K562 (cell line): Measurements from ENCODE around the gene PLA2R1.

ENCODE experiments used
- CHD2 ChIP-seq: IDR thresholded peaks from 2 replicates; pipeline ENCODE4 v1.6.1; 2011; ENCODE audit warnings: low read depth, low read length
- CHD4 ChIP-seq: fragments of 200-600 bp; sonication (generic); IDR thresholded peaks from 3 replicates; pipeline ENCODE4 v1.6.1; 2012; ENCODE audit warnings: low read depth, mild to moderate bottlenecking, mixed read lengths, low read length, inconsistent platforms; ENCODE audit not compliant: insufficient read depth, insufficient replicate concordance, poor library complexity, severe bottlenecking
- EGR1 ChIP-seq: fragments of 450-650 bp; conservative IDR thresholded peaks from 2 replicates; pipeline ENCODE4 v1.6.1; 2017; ENCODE audit warnings: mild to moderate bottlenecking
- POLR2A ChIP-seq: fragments of 450-650 bp; conservative IDR thresholded peaks from 2 replicates; pipeline ENCODE4 v1.6.1; 2016
- POLR2AphosphoS2 ChIP-seq: IDR thresholded peaks from 2 replicates; pipeline ENCODE4 v1.6.1; 2012; ENCODE audit warnings: low read length, improper control_type of control experiment
- ZNF707 ChIP-seq: fragments of 250-450 bp; sonication (Bioruptor Pico); conservative IDR thresholded peaks from 2 replicates; pipeline ENCODE4 v1.8.0; 2022; ENCODE audit warnings: inconsistent platforms, mild to moderate bottlenecking, moderate library complexity
- TF ChIP-seq, protein P1 (sequence below), 3 experiments: IDR thresholded peaks in 2 of 3; conservative IDR thresholded peaks in 1 of 3; 2 replicates each; pipeline ENCODE4 v1.5.1; 2011 to 2012; ENCODE audit warnings: low read length in 3 of 3, mild to moderate bottlenecking in 3 of 3, control low read depth in 2 of 3, improper control_type of control experiment in 1 of 3, inconsistent platforms in 1 of 3, low read depth in 1 of 3, mixed read lengths in 1 of 3, moderate library complexity in 1 of 3; ENCODE audit not compliant: insufficient read depth in 2 of 3
- TF ChIP-seq, protein P2 (sequence below): fragments of 450-650 bp; IDR thresholded peaks from 2 replicates; pipeline ENCODE4 v1.6.1; 2016
- TF ChIP-seq, protein P3 (sequence below): sonication (generic); formaldehyde crosslinking; IDR thresholded peaks from 2 replicates; pipeline ENCODE4 v1.8.1; 2022; ENCODE audit warnings: missing genetic modification reagents
- TF ChIP-seq, protein P4 (sequence below): fragments of 250-450 bp; sonication (Bioruptor Pico); IDR thresholded peaks from 2 replicates; pipeline ENCODE4 v1.4.0; 2020; ENCODE audit warnings: borderline replicate concordance

DNA sequence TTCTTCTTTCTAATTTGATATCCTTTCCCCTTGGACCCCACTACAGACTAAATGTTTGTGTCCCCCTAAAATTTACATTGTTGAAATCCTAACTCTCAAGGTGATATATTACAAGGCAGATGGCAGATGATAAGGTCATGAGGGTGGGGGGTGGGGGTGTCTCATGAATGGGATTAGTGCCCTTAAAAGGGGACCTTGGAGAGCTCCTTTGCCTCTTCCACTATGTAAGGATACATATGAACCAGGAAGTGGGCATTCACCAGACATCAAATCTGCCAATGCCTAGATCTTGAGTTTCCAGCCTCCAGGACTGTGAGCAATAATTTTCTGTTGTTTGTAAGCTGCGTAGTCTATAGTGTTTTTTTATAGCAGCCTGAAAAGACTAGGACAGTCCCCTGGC lies 89.1 kb downstream of the PLA2R1 start:
- TF ChIP-seq, protein P1, sequence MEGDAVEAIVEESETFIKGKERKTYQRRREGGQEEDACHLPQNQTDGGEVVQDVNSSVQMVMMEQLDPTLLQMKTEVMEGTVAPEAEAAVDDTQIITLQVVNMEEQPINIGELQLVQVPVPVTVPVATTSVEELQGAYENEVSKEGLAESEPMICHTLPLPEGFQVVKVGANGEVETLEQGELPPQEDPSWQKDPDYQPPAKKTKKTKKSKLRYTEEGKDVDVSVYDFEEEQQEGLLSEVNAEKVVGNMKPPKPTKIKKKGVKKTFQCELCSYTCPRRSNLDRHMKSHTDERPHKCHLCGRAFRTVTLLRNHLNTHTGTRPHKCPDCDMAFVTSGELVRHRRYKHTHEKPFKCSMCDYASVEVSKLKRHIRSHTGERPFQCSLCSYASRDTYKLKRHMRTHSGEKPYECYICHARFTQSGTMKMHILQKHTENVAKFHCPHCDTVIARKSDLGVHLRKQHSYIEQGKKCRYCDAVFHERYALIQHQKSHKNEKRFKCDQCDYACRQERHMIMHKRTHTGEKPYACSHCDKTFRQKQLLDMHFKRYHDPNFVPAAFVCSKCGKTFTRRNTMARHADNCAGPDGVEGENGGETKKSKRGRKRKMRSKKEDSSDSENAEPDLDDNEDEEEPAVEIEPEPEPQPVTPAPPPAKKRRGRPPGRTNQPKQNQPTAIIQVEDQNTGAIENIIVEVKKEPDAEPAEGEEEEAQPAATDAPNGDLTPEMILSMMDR (IDR thresholded peaks at IDR 0.05 in 2 of 3, conservative IDR thresholded peaks at IDR 0.05 in 1 of 3; ENCODE audit: insufficient read depth in 2 of 3, low read depth in 1 of 3, low read length in 3 of 3) = no peak
- no peak for TF ChIP-seq CHD2
- no peak for TF ChIP-seq POLR2A
- no peak for TF ChIP-seq EGR1
- TF ChIP-seq, protein P2, sequence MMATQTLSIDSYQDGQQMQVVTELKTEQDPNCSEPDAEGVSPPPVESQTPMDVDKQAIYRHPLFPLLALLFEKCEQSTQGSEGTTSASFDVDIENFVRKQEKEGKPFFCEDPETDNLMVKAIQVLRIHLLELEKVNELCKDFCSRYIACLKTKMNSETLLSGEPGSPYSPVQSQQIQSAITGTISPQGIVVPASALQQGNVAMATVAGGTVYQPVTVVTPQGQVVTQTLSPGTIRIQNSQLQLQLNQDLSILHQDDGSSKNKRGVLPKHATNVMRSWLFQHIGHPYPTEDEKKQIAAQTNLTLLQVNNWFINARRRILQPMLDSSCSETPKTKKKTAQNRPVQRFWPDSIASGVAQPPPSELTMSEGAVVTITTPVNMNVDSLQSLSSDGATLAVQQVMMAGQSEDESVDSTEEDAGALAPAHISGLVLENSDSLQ = no peak
- no peak for TF ChIP-seq POLR2AphosphoS2
- TF ChIP-seq CHD4 = no peak
- TF ChIP-seq, protein P3, sequence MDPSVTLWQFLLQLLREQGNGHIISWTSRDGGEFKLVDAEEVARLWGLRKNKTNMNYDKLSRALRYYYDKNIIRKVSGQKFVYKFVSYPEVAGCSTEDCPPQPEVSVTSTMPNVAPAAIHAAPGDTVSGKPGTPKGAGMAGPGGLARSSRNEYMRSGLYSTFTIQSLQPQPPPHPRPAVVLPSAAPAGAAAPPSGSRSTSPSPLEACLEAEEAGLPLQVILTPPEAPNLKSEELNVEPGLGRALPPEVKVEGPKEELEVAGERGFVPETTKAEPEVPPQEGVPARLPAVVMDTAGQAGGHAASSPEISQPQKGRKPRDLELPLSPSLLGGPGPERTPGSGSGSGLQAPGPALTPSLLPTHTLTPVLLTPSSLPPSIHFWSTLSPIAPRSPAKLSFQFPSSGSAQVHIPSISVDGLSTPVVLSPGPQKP = no peak
- TF ChIP-seq, protein P4, sequence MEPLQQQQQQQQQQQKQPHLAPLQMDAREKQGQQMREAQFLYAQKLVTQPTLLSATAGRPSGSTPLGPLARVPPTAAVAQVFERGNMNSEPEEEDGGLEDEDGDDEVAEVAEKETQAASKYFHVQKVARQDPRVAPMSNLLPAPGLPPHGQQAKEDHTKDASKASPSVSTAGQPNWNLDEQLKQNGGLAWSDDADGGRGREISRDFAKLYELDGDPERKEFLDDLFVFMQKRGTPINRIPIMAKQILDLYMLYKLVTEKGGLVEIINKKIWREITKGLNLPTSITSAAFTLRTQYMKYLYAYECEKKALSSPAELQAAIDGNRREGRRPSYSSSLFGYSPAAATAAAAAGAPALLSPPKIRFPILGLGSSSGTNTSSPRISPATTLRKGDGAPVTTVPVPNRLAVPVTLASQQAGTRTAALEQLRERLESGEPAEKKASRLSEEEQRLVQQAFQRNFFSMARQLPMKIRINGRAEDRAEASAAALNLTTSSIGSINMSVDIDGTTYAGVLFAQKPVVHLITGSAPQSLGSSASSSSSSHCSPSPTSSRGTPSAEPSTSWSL (CRISPR knock-in tag) = no peak
- TF ChIP-seq ZNF707 (CRISPR knock-in tag) = no peak
